ENCODE results near the gene GNAS.

Gene GNAS

GRCh38 chr20:58852543-58853271 is at the start of gene GNAS:
Gene GNAS, plus strand, starts transcription at chr20:58852716.
- H3K4me1 ChIP-seq (ENCODE audit: control insufficient read depth in 1 of 2, insufficient read depth in 1 of 2, low read depth in 1 of 2, low read length in 1 of 2): no peaks in the 10 kb centered on the region
- no peaks in the 10 kb centered on the region for H3K9me3 ChIP-seq
- H3K36me3 ChIP-seq: no peaks in the 10 kb centered on the region
- no peak within 1 kb of the TSS for H3K4me3 ChIP-seq (ENCODE audit: low read depth in 1 of 2, low read length in 1 of 2)
- TF ChIP-seq CTCF (IDR thresholded peaks at IDR 0.05): no peak
- H3K27ac ChIP-seq: no peak within 1 kb of the TSS
- H3K27me3 ChIP-seq: peaks cover 100% of the 10 kb centered on the region

GRCh38 chr20:58803533-58803932 is 49.0 kb upstream of the GNAS start:
- no peak for TF ChIP-seq CTCF (IDR thresholded peaks at IDR 0.05)
- Histone ChIP-seq H3K4me3 (ENCODE audit: low read depth in 1 of 2, low read length in 1 of 2) (no peak overlapping the region), H3K27ac (no peak overlapping the region), H3K9me3 (no peaks in the 10 kb centered on the region), H3K27me3 (peaks cover 71% of the 10 kb centered on the region), H3K4me1 (ENCODE audit: control insufficient read depth in 1 of 2, insufficient read depth in 1 of 2, low read depth in 1 of 2, low read length in 1 of 2) (no peaks in the 10 kb centered on the region), H3K36me3 (no peaks in the 10 kb centered on the region)

GRCh38 chr20:58807801-58808200 is 44.7 kb upstream of the GNAS start:
- no peak for TF ChIP-seq CTCF (IDR thresholded peaks at IDR 0.05)
- no peak overlapping the region for H3K4me3 ChIP-seq (ENCODE audit: low read depth in 1 of 2, low read length in 1 of 2)
- H3K36me3 ChIP-seq: no peaks in the 10 kb centered on the region
- no peak overlapping the region for H3K27ac ChIP-seq
- no peaks in the 10 kb centered on the region for H3K4me1 ChIP-seq (ENCODE audit: control insufficient read depth in 1 of 2, insufficient read depth in 1 of 2, low read depth in 1 of 2, low read length in 1 of 2)
- H3K27me3 ChIP-seq: peaks cover 33% of the 10 kb centered on the region
- no peaks in the 10 kb centered on the region for H3K9me3 ChIP-seq

- H3K9me3 ChIP-seq: no peaks in the 10 kb centered on the region
- no peaks in the 10 kb centered on the region for H3K36me3 ChIP-seq
- no peak overlapping the region for H3K27ac ChIP-seq
- H3K27me3 ChIP-seq: peaks cover 26% of the 10 kb centered on the region
- H3K4me1 ChIP-seq (ENCODE audit: control insufficient read depth in 1 of 2, insufficient read depth in 1 of 2, low read depth in 1 of 2, low read length in 1 of 2): no peaks in the 10 kb centered on the region
- H3K4me3 ChIP-seq (ENCODE audit: low read depth in 1 of 2, low read length in 1 of 2): no peak overlapping the region
- TF ChIP-seq CTCF (IDR thresholded peaks at IDR 0.05): no peak
Observed at GRCh38 chr20:58808271-58809046, 44.1 kb upstream of the GNAS start.

- H3K27ac ChIP-seq: no peak overlapping the region
- H3K9me3 ChIP-seq: no peaks in the 10 kb centered on the region
- no peaks in the 10 kb centered on the region for H3K36me3 ChIP-seq
- H3K4me1 ChIP-seq (ENCODE audit: control insufficient read depth in 1 of 2, insufficient read depth in 1 of 2, low read depth in 1 of 2, low read length in 1 of 2): no peaks in the 10 kb centered on the region
- H3K27me3 ChIP-seq: peaks cover 12% of the 10 kb centered on the region
- no peak for TF ChIP-seq CTCF (IDR thresholded peaks at IDR 0.05)
- no peak overlapping the region for H3K4me3 ChIP-seq (ENCODE audit: low read depth in 1 of 2, low read length in 1 of 2)
Observed at GRCh38 chr20:58810116-58810878, 42.2 kb upstream of the GNAS start.
